LNCaP clone FGC (cell line): ENCODE measurements around the gene NUDT8.
A peak's percentile ranks its signal among the peaks of the same experiment; 100 is the strongest.
"Not testable (repeated sequence)": the region's sequence is repeated elsewhere in the genome, so short reads cannot be mapped to it uniquely, and the experiment has no call there.

Source experiments
- DNase-seq: peaks from one replicate; pipeline ENCODE4 v3.0.0-alpha.2; 2011; ENCODE audit warnings: low read depth
- H3K4me3 ChIP-seq: 2 replicates; pipeline ENCODE4 v1.5.1; 2011; ENCODE audit warnings: mild to moderate bottlenecking, low read depth, low read length, control low read depth
- TF ChIP-seq, protein P1 (sequence below): IDR thresholded peaks from 2 replicates; pipeline ENCODE4 v1.5.1; 2012; ENCODE audit warnings: mild to moderate bottlenecking; ENCODE audit not compliant: control insufficient read depth, insufficient read depth; ENCODE audit errors: extremely low read depth

NUDT8 gene

DNA sequence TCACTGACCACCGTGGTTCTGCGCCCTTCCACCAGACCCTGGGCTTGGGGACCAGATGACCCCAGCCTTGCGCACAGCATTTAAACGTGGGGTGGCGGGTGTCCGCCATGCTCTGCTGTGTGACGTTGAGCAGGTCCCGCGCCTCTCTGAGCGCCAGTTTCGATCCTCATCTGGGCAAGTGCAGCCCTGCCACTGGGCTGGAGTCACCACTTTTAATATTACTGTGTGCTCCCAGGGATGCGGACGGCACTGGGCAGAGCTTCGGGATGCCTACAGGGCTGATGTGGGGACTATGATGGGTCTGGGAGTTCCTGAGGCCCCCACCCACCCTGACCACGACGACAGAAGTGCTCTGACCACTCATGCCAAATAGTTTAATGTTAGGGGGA is 1.2 kb upstream of the NUDT8 start:
- H3K4me3 ChIP-seq, result peak overlapping the region; percentile 58
- TF ChIP-seq, protein P1, sequence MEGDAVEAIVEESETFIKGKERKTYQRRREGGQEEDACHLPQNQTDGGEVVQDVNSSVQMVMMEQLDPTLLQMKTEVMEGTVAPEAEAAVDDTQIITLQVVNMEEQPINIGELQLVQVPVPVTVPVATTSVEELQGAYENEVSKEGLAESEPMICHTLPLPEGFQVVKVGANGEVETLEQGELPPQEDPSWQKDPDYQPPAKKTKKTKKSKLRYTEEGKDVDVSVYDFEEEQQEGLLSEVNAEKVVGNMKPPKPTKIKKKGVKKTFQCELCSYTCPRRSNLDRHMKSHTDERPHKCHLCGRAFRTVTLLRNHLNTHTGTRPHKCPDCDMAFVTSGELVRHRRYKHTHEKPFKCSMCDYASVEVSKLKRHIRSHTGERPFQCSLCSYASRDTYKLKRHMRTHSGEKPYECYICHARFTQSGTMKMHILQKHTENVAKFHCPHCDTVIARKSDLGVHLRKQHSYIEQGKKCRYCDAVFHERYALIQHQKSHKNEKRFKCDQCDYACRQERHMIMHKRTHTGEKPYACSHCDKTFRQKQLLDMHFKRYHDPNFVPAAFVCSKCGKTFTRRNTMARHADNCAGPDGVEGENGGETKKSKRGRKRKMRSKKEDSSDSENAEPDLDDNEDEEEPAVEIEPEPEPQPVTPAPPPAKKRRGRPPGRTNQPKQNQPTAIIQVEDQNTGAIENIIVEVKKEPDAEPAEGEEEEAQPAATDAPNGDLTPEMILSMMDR, result no peak
- DNase-seq, result no peak

GRCh38 chr11:67630228-67630942 is 648 bp upstream of the NUDT8 start:
- H3K4me3 ChIP-seq, result peak overlapping the region; percentile 70
- peak; percentile 88 for DNase-seq
- TF ChIP-seq, protein P1, result peak; percentile 78

- TF ChIP-seq, protein P1, result no peak
- peak overlapping the region; percentile 70 for H3K4me3 ChIP-seq
- DNase-seq, result peak; percentile 14
These were observed 889 bp downstream of the NUDT8 start for GRCh38 chr11:67628710-67629385.

GRCh38 chr11:67627812-67628624 is 1.7 kb downstream of the NUDT8 start:
- peak overlapping the region; percentile 70 for H3K4me3 ChIP-seq
- no peak for DNase-seq
- TF ChIP-seq, protein P1, result no peak

DNA sequence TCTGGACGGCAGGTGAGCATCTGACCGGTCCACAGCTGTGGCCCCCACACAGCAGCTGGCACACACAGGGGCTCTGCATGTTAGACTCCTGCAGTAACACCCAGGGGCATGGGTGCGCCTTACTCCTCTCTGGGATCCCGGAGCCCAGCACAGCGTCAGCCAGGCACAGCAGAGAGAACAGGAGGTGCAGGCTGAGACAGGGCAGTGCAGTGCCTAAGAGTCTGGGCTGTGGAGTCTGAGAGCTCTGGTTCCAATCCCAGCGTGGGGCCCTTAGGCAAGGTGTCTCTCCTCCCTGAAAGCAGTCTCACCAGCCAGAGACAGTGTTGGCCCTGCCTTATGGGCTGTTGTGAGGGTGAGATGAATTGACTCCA is 2.3 kb downstream of the NUDT8 start:
- TF ChIP-seq, protein P1, result no peak
- DNase-seq, result no peak
- no peak overlapping the region for H3K4me3 ChIP-seq

GRCh38 chr11:67626970-67627369 is 2.8 kb downstream of the NUDT8 start:
- TF ChIP-seq, protein P1, result no peak
- DNase-seq, result no peak
- no peak overlapping the region for H3K4me3 ChIP-seq

- not testable (repeated sequence) for H3K4me3 ChIP-seq, DNase-seq
These were observed 3.5 kb downstream of the NUDT8 start for GRCh38 chr11:67626131-67626833.

- DNase-seq, H3K4me3 ChIP-seq: not testable (repeated sequence)
These were observed 5.9 kb downstream of the NUDT8 start for GRCh38 chr11:67623795-67624194.

DNA sequence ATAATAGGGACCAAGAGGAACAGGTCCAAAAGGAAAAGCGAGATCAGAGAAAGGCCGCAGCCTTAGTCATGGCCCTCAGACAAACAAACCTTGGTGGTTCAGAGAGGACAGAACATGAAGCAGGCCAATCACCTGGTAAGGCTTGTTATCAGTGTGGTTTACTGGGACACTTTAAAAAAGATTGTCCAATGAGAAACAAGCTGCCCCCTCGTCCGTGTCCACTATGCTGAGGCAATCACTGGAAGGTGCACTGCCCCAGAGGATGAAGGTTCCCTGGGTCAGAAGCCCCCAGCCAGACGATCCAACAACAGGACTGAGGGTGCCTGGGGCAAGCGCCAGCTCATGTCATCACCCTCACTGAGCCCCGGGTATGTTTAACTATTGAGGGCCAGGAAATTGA is 6.8 kb downstream of the NUDT8 start:
- not testable (repeated sequence) for DNase-seq, H3K4me3 ChIP-seq

- H3K4me3 ChIP-seq, DNase-seq: not testable (repeated sequence)
These were observed 7.8 kb downstream of the NUDT8 start for GRCh38 chr11:67621928-67622327.
